IMR-90 (cell line): ENCODE data around the gene OGFOD1. TPM values are rescaled to one million over a fixed set of nuclear protein-coding genes. Genes with fewer than 3 reads are reported as not detected.

Experiments used
- ATAC-seq: fragments of 200-7000 bp; cut with Tn5 transposase; 2 replicates; pipeline ENCODE4 v1.9.1; 2020; ENCODE audit warnings: low read depth, mild to moderate bottlenecking, moderate library complexity
- BruUV-seq: library from RNA; stranded (reverse); fragments of 400-500 nt; replicated peaks from 2 replicates; lab custom pipeline; 2021; lab: Mats Ljungman, UMichigan
- CTCF ChIA-PET: fragments of 300-600 bp; formaldehyde crosslinking; extraction: SDS; loops from one replicate; lab custom pipeline; 2021; ENCODE audit warnings: antibody characterized with exemption; lab: Yijun Ruan, JAX
- POLR2A ChIA-PET: fragments of 300-600 bp; sonication (Branson Sonifier 250); formaldehyde crosslinking; loops from one replicate; lab custom pipeline; 2022; ENCODE audit warnings: antibody characterized with exemption; ENCODE audit not compliant: unreplicated experiment; lab: Charles Lee
- DNase-seq: peaks from one replicate; pipeline ENCODE4 v3.0.0; 2013
- H2AFZ ChIP-seq: replicated peaks from 2 replicates; pipeline ENCODE3; 2013; ENCODE audit warnings: low read length, mild to moderate bottlenecking; ENCODE audit not compliant: poor library complexity
- H2AK5ac ChIP-seq: 2 replicates; pipeline ENCODE4 v1.6.1; 2013; ENCODE audit warnings: low read depth, low read length, inconsistent platforms
- H2AK9ac ChIP-seq: replicated peaks from 2 replicates; pipeline ENCODE3; 2013; ENCODE audit warnings: mild to moderate bottlenecking, low read depth, low read length, moderate library complexity; ENCODE audit not compliant: poor library complexity
- H2BK120ac ChIP-seq: 2 replicates; pipeline ENCODE4 v1.6.1; 2013; ENCODE audit warnings: low read depth, low read length, inconsistent platforms
- H2BK15ac ChIP-seq: 3 replicates; pipeline ENCODE4 v1.6.1; 2013; ENCODE audit warnings: low read depth, low read length, inconsistent platforms
- H2BK20ac ChIP-seq: 2 replicates; pipeline ENCODE4 v1.6.1; 2013; ENCODE audit warnings: low read depth, mild to moderate bottlenecking, inconsistent platforms, low read length, moderate library complexity
- H2BK5ac ChIP-seq: 2 replicates; pipeline ENCODE4 v1.6.1; 2013; ENCODE audit warnings: mild to moderate bottlenecking, low read depth, low read length, inconsistent platforms; ENCODE audit not compliant: poor library complexity, severe bottlenecking
- H3K14ac ChIP-seq: replicated peaks from 2 replicates; pipeline ENCODE4 v1.6.1; 2013; ENCODE audit warnings: low read depth, low read length, inconsistent platforms
- H3K18ac ChIP-seq: 2 replicates; pipeline ENCODE4 v1.6.1; 2013; ENCODE audit warnings: low read depth, low read length, control low read depth
- H3K23ac ChIP-seq: 2 replicates; pipeline ENCODE4 v1.6.1; 2013; ENCODE audit warnings: low read depth, low read length, inconsistent platforms
- H3K27ac ChIP-seq: 2 replicates; pipeline ENCODE4 v1.5.1; 2013; ENCODE audit warnings: mild to moderate bottlenecking, control low read depth, low read length; ENCODE audit not compliant: insufficient read depth
- H3K27me3 ChIP-seq: 2 replicates; pipeline ENCODE4 v1.6.1; 2013; ENCODE audit warnings: low read length; ENCODE audit not compliant: control insufficient read depth, insufficient read depth
- H3K36me3 ChIP-seq: 2 replicates; pipeline ENCODE4 v1.6.1; 2013; ENCODE audit warnings: low read length, mixed read lengths; ENCODE audit not compliant: control insufficient read depth, insufficient read depth
- H3K4ac ChIP-seq: 2 replicates; pipeline ENCODE4 v1.6.1; 2013; ENCODE audit warnings: low read depth, low read length, inconsistent platforms
- H3K4me1 ChIP-seq: 2 replicates; pipeline ENCODE4 v1.6.1; 2013; ENCODE audit warnings: low read length, mixed read lengths; ENCODE audit not compliant: control insufficient read depth, insufficient read depth
- H3K4me2 ChIP-seq: 2 replicates; pipeline ENCODE4 v1.6.1; 2013; ENCODE audit warnings: low read depth, mild to moderate bottlenecking, control low read depth, low read length, moderate library complexity
- H3K4me3 ChIP-seq: 2 replicates; pipeline ENCODE4 v1.5.1; 2013; ENCODE audit warnings: low read depth, mild to moderate bottlenecking, control low read depth, low read length, moderate library complexity; ENCODE audit not compliant: insufficient read depth
- H3K56ac ChIP-seq: 2 replicates; pipeline ENCODE4 v1.6.1; 2013; ENCODE audit warnings: low read length, inconsistent platforms; ENCODE audit not compliant: insufficient read depth; ENCODE audit errors: extremely low read depth
- H3K79me1 ChIP-seq, 2 experiments: 2 replicates each; pipeline ENCODE4 v1.6.1; 2013; ENCODE audit warnings: low read length in 2 of 2, inconsistent platforms in 1 of 2, low read depth in 1 of 2
- H3K9ac ChIP-seq: 2 replicates; pipeline ENCODE4 v1.6.1; 2013; ENCODE audit warnings: low read depth, low read length, control low read depth
- H3K9me1 ChIP-seq: 2 replicates; pipeline ENCODE4 v1.6.1; 2013; ENCODE audit warnings: low read length, inconsistent platforms; ENCODE audit not compliant: insufficient read depth
- H3K9me3 ChIP-seq: 2 replicates; pipeline ENCODE4 v1.6.1; 2013; ENCODE audit warnings: low read length; ENCODE audit not compliant: control insufficient read depth, insufficient read depth
- H4K20me1 ChIP-seq: 2 replicates; pipeline ENCODE4 v1.6.1; 2013; ENCODE audit warnings: low read length, inconsistent platforms; ENCODE audit not compliant: insufficient read depth
- H4K5ac ChIP-seq: 2 replicates; pipeline ENCODE4 v1.6.1; 2013; ENCODE audit warnings: mild to moderate bottlenecking, low read depth, low read length, control low read depth
- H4K8ac ChIP-seq, 2 experiments: 2 replicates each; pipeline ENCODE4 v1.6.1; 2013; ENCODE audit warnings: low read depth in 2 of 2, low read length in 2 of 2, control low read depth in 1 of 2, inconsistent platforms in 1 of 2
- H4K91ac ChIP-seq: 2 replicates; pipeline ENCODE4 v1.6.1; 2013; ENCODE audit warnings: low read depth, low read length, inconsistent platforms; ENCODE audit not compliant: insufficient read depth
- BHLHE40 ChIP-seq: fragments of 150-350 bp; IDR thresholded peaks from 2 replicates; pipeline ENCODE4 v1.6.1; 2016; ENCODE audit warnings: mild to moderate bottlenecking, low read depth, low read length
- CEBPB ChIP-seq: IDR thresholded peaks from 2 replicates; pipeline ENCODE4 v1.6.1; 2012; ENCODE audit warnings: low read depth, low read length, improper control_type of control experiment
- CHD1 ChIP-seq: IDR thresholded peaks from 2 replicates; pipeline ENCODE4 v1.6.1; 2012; ENCODE audit warnings: low read depth, low read length, improper control_type of control experiment
- FOS ChIP-seq: fragments of 150-350 bp; IDR thresholded peaks from 2 replicates; pipeline ENCODE4 v1.6.1; 2016; ENCODE audit warnings: low read depth, low read length
- MAFK ChIP-seq: IDR thresholded peaks from 2 replicates; pipeline ENCODE4 v1.6.1; 2012; ENCODE audit warnings: low read depth, low read length, improper control_type of control experiment
- MAZ ChIP-seq: IDR thresholded peaks from 2 replicates; pipeline ENCODE4 v1.6.1; 2012; ENCODE audit warnings: low read depth, mild to moderate bottlenecking, low read length, improper control_type of control experiment, moderate library complexity, borderline replicate concordance
- MXI1 ChIP-seq: IDR thresholded peaks from 2 replicates; pipeline ENCODE4 v1.6.1; 2012; ENCODE audit warnings: low read depth, mild to moderate bottlenecking, low read length, moderate library complexity, borderline replicate concordance
- NFE2L2 ChIP-seq: fragments of 150-350 bp; IDR thresholded peaks from 2 replicates; pipeline ENCODE4 v1.6.1; 2016; ENCODE audit warnings: low read depth, mild to moderate bottlenecking, low read length
- POLR2A ChIP-seq: IDR thresholded peaks from 2 replicates; pipeline ENCODE4 v1.6.1; 2012; ENCODE audit warnings: mild to moderate bottlenecking, low read depth, low read length
- RAD21 ChIP-seq: IDR thresholded peaks from 2 replicates; pipeline ENCODE4 v1.6.1; 2012; ENCODE audit warnings: low read length, improper control_type of control experiment
- RCOR1 ChIP-seq: IDR thresholded peaks from 2 replicates; pipeline ENCODE4 v1.6.1; 2012; ENCODE audit warnings: mild to moderate bottlenecking, low read length, improper control_type of control experiment; ENCODE audit not compliant: insufficient replicate concordance
- RFX5 ChIP-seq: IDR thresholded peaks from 2 replicates; pipeline ENCODE4 v1.8.0; 2012; ENCODE audit warnings: low read depth, mild to moderate bottlenecking, low read length, moderate library complexity
- SMC3 ChIP-seq: fragments of 150-350 bp; IDR thresholded peaks from 2 replicates; pipeline ENCODE4 v1.6.1; 2016; ENCODE audit warnings: low read depth, mild to moderate bottlenecking, antibody characterized with exemption, low read length, moderate library complexity
- WGBS, 2 experiments: methylation state at CpG; one replicate each; pipeline versions ENCODE4 v1.1.5 to v1.1.7; 2013; ENCODE audit warnings: missing lambda C conversion rate in 2 of 2; ENCODE audit not compliant: insufficient read length in 1 of 2; ENCODE audit errors: extremely low coverage in 2 of 2; 5-methylcytosine and 5-hydroxymethylcytosine counted together
- dilution Hi-C: fragments of 300-500 bp; cut with HindIII; formaldehyde crosslinking; loops from one replicate; pipeline ENCODE4 v1.14.3; 2018; ENCODE audit warnings: low sequenced_read_pairs; ENCODE audit not compliant: unreplicated experiment
- in situ Hi-C: fragments of 300-500 bp; cut with MboI; formaldehyde crosslinking; loops from 3 replicates; pipeline ENCODE4 v1.14.3; 2019; ENCODE audit warnings: low sequenced_read_pairs, inconsistent platforms, mixed read lengths
- intact Hi-C: fragments of 100-400 bp; cut with micrococcal nuclease; formaldehyde crosslinking; loops from 2 replicates; pipeline ENCODE4 v1.10.0; 2022
- polyA plus RNA-seq, 3 experiments: library from polyadenylated mRNA; depleted of rRNA; stranded (reverse); fragments of >200 nt; gene quantifications; 2 replicates each; pipeline ENCODE4 v1.2.3, GENCODE V29; 2012; ENCODE audit warnings: low replicate concordance in 1 of 3
- total RNA-seq: library from RNA; depleted of rRNA; stranded (reverse); fragments of >200 nt; gene quantifications from 2 replicates; pipeline ENCODE4 v1.2.3, GENCODE V29; 2012
- TF ChIP-seq, protein P1 (sequence below): conservative IDR thresholded peaks from 2 replicates; pipeline ENCODE4 v1.5.1; 2012; ENCODE audit warnings: mild to moderate bottlenecking, low read depth, low read length, improper control_type of control experiment
- TF ChIP-seq, protein P2 (sequence below): fragments of 150-350 bp; IDR thresholded peaks from 2 replicates; pipeline ENCODE4 v1.6.1; 2017; ENCODE audit warnings: mild to moderate bottlenecking, antibody characterized with exemption, low read length, low read depth
- TF ChIP-seq, protein P3 (sequence below): fragments of 150-350 bp; IDR thresholded peaks from 2 replicates; pipeline ENCODE4 v1.6.1; 2016; ENCODE audit warnings: low read depth, mild to moderate bottlenecking, low read length, moderate library complexity, borderline replicate concordance

OGFOD1 gene
- total and polyA plus RNA-seq, 2 of the 4 experiments (the other 2 are of a cell fraction), result 43.5 to 103 TPM

DNA sequence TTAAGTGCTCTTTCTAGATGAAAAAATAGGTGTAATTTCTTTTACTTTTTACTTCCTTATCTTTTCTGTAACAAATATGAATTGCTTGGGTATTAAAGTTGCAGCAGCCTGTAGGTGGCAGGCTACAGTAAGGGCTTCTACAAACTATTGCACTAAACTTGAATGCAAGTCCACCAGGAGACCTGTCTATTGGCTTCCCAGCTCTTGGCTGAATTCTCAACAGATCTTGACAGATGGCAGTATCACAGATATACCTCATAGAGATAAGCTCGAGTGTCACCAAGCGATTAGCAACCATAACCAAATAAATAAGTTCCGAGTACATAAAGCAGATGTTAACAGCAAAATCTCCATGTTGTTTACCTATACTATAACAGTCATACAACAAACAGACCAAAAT is 62.6 kb downstream of the OGFOD1 start:
- no peak overlapping the region for H4K91ac ChIP-seq
- no peak overlapping the region for H2AFZ ChIP-seq
- H3K9me3 ChIP-seq, result no peaks in the 10 kb centered on the region
- no peak overlapping the region for H3K56ac ChIP-seq
- WGBS, 2 experiments, result no CpG with 5 or more reads among the region's 3 CpGs
- H4K5ac ChIP-seq, result no peak overlapping the region
- POLR2A ChIA-PET, result no interaction called here
- peak; percentile 89 for ATAC-seq
- H2BK120ac ChIP-seq, result no peak overlapping the region
- H3K79me1 ChIP-seq, result peaks cover 15 to 19% of the 10 kb centered on the region in 2 experiments
- H2AK5ac ChIP-seq, result no peak overlapping the region
- dilution Hi-C loops (no loop called here), in situ Hi-C loops (loop anchor here (5.0 kb wide), 1 partner anchor 88 kb away; no protein-coding TSS in a partner anchor), intact Hi-C loops (loop anchor here (1.0 kb wide), 2 partner anchors 86 to 188 kb away; no protein-coding TSS in a partner anchor)
- no peak overlapping the region for H2BK5ac ChIP-seq
- no peaks in the 10 kb centered on the region; the same call in 1 of the 2 replicates for H3K4me1 ChIP-seq
- no peak overlapping the region for H3K23ac ChIP-seq
- H3K4me3 ChIP-seq, result no peak overlapping the region
- no peak overlapping the region for H3K4ac ChIP-seq
- no TSS peak for BruUV-seq
- H3K27me3 ChIP-seq, result no peaks in the 10 kb centered on the region
- H3K9me1 ChIP-seq, result peaks cover 2% of the 10 kb centered on the region; the same call in 1 of the 2 replicates
- no peak overlapping the region for H2AK9ac ChIP-seq
- H3K4me2 ChIP-seq, result no peak overlapping the region
- CTCF ChIA-PET, result interaction anchor here (0.6 to 1.4 kb wide), 4 partner anchors 11 to 188 kb away, joined by 4 to 8 read pairs (median 6); no protein-coding TSS in a partner anchor
- H3K14ac ChIP-seq, result no peak overlapping the region
- H3K27ac ChIP-seq, result no peak overlapping the region
- TF ChIP-seq, protein P1, sequence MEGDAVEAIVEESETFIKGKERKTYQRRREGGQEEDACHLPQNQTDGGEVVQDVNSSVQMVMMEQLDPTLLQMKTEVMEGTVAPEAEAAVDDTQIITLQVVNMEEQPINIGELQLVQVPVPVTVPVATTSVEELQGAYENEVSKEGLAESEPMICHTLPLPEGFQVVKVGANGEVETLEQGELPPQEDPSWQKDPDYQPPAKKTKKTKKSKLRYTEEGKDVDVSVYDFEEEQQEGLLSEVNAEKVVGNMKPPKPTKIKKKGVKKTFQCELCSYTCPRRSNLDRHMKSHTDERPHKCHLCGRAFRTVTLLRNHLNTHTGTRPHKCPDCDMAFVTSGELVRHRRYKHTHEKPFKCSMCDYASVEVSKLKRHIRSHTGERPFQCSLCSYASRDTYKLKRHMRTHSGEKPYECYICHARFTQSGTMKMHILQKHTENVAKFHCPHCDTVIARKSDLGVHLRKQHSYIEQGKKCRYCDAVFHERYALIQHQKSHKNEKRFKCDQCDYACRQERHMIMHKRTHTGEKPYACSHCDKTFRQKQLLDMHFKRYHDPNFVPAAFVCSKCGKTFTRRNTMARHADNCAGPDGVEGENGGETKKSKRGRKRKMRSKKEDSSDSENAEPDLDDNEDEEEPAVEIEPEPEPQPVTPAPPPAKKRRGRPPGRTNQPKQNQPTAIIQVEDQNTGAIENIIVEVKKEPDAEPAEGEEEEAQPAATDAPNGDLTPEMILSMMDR, result peak; percentile 74
- TF ChIP-seq RFX5, result no peak
- TF ChIP-seq MAZ, result no peak
- TF ChIP-seq NFE2L2, result no peak
- TF ChIP-seq, protein P2, sequence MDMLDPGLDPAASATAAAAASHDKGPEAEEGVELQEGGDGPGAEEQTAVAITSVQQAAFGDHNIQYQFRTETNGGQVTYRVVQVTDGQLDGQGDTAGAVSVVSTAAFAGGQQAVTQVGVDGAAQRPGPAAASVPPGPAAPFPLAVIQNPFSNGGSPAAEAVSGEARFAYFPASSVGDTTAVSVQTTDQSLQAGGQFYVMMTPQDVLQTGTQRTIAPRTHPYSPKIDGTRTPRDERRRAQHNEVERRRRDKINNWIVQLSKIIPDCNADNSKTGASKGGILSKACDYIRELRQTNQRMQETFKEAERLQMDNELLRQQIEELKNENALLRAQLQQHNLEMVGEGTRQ, result no peak
- TF ChIP-seq SMC3, result peak; percentile 62
- TF ChIP-seq CEBPB, result no peak
- TF ChIP-seq, protein P3, sequence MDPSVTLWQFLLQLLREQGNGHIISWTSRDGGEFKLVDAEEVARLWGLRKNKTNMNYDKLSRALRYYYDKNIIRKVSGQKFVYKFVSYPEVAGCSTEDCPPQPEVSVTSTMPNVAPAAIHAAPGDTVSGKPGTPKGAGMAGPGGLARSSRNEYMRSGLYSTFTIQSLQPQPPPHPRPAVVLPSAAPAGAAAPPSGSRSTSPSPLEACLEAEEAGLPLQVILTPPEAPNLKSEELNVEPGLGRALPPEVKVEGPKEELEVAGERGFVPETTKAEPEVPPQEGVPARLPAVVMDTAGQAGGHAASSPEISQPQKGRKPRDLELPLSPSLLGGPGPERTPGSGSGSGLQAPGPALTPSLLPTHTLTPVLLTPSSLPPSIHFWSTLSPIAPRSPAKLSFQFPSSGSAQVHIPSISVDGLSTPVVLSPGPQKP, result no peak
- TF ChIP-seq RAD21, result peak; percentile 76
- TF ChIP-seq POLR2A, result no peak
- TF ChIP-seq BHLHE40, result no peak
- no peak for TF ChIP-seq FOS
- no peak for TF ChIP-seq RCOR1
- no peak for TF ChIP-seq MAFK
- no peak for TF ChIP-seq MXI1
- TF ChIP-seq CHD1, result no peak
- peaks cover 7% of the 10 kb centered on the region for H3K36me3 ChIP-seq
- H2BK20ac ChIP-seq, result no peak overlapping the region
- 0 out of 2 replicates have a peak, but pooled peaks cover 6% of the 10 kb centered on the region for H4K20me1 ChIP-seq
- H3K9ac ChIP-seq, result no peak overlapping the region
- peak; percentile 74 for DNase-seq
- no peak overlapping the region for H4K8ac ChIP-seq
- H3K18ac ChIP-seq, result no peak overlapping the region
- H2BK15ac ChIP-seq, result no peak overlapping the region
